ENCODE results near the gene SPTSSB.

The SPTSSB gene

GRCh38 chr3:161390200-161390599 lies 18.9 kb upstream of the SPTSSB start:
- DNase-seq, result no peak

DNA sequence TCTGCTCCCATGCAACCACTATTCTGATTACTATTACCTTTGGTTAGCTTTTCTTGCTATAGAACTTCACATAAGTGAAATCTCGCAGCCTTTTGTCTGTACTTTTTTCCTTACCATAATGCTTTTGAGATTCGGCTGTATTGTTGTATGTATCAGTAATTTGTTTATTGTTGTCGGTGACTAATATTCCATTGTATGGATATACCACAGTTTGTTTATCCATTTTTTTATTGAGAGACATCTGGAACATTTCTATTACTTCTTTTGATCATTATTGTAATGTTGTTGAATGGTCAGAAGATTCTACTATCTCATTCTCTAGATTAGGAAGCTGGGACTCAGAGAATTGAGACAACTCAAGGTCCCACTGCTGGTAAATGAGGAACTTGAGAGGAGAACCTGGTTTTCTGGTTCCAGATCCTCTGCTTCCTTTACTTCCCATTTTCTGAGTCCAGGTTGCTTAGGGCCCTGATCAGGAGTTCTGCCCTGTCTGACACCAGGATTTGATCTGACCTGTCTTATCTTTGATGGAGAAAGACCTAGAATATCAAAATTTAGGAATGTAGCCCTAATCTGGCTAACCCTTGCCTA lies 18.2 kb upstream of the SPTSSB start:
- DNase-seq, result no peak

DNA sequence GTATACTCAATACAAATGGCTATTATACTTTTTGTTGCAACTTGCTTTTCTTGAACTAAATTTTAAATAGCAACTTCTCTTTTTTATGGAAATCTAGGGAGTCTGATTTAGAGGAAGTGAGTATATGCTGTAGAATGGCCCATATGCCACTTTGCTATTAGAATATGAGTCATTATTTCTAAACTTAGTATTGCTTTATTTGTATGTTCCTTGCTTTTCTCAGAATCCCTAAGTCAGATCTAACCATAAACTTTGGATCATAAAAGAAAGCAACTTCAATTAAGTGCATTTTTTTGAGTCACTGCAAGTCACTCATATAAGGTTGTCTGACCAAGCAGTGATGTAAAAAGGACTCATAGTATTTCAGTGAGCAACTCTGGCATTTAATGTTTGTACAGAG lies 17.5 kb upstream of the SPTSSB start:
- DNase-seq, result no peak

DNA sequence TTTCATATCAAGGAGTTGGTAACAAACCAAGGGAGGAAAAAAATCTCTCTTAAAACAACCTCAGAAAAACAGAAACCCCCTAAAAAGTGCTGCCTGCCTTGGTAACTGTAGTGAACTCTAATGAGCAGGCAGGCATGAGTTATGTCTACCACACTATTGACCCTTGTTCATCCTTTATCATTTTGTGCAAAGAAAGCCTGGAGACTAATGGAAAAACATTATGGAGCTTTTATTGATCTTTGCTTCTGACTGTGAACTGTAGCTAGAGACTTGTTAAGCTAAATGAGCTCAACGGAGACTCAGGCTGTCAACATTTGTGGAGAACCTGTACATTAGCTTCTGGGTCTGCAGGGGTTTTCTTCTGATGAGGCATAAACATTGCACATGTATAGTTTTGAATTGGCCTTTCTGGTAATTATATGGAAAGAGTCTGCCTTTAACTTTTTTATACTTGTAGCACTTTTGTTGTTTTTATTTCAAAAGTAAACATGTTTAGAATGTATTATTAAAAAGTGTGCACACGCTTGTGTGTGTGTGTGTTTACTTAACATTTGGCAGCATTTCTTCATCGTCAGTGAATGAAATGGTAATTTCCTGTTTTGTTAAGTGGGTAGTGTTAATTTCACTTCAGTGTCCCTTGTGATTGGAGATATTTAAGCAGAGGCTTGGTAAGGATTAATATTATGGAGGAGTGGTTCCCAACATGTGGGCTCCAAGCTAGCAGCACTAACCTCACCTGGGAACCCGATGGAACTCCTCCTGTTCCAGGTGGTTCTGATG lies 15.9 kb upstream of the SPTSSB start:
- no peak for DNase-seq

GRCh38 chr3:161372321-161373260 lies 1.3 kb upstream of the SPTSSB start:
- peak; percentile 17 for DNase-seq

DNA sequence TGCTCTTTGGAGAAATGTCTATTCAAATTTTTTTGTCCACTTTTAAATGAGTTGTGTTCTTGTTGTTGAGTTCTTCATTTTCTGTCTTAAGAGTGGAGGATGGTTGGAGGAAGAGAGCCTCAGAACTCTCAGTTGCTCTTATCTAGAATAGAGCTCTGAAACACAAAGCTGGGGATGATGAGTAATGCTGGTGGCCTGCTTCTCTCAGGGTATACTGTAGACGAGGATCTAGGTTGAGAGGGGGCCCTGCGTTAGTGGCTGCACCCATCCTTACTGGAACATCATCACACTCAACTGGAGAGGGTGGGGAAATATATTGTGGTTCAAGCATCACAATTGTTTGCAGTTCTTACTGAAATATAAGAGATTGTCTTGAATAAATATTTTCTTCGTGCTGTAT lies 1.8 kb downstream of the SPTSSB start:
- DNase-seq, result no peak

DNA sequence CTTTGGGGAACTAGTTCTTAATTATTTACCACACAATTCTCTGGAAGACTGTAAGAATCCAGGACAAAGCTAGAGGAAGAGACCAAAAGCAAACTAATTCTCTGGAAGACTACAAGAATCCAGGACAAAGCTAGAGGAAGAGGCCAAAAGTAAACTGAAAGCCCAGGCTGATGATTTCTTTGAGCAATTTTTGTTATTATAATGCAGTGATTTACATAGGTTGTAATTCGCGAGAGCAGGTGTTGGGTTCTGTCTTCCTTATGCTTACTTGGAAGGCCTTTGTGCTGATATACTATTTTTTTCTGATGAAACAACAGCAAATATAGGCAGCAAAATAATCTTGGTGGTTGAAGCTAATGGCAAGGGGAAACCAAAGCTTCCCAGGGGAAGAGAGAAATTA lies 5.2 kb downstream of the SPTSSB start:
- DNase-seq, result no peak

GRCh38 chr3:161358488-161358887 lies 12.8 kb downstream of the SPTSSB start:
- DNase-seq, result no peak

- no peak for DNase-seq
Observed at GRCh38 chr3:161356287-161356686, 15.0 kb downstream of the SPTSSB start.

DNA sequence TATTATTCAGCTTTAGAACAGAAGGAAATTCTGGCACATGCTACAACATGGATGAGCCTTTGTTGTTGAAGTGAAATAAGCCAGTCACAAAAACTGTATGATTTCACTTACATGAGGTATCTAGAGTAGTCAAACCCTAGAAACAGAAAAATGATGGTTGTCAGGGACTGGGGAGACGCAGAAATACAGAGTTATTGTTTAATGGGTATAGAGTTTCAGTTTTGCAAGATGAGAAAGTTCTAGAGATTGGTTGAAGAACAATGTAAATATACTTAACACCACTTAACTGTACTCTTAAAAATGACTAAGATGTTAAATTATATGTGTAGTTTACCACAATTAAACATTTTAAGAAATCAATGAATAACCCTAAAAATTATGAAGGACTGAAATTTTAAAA lies 15.8 kb downstream of the SPTSSB start:
- no peak for DNase-seq

- no peak for DNase-seq
Observed at GRCh38 chr3:161354554-161354953, 16.8 kb downstream of the SPTSSB start.

- no peak for DNase-seq
Observed at GRCh38 chr3:161351330-161351729, 20.0 kb downstream of the SPTSSB start.

DNA sequence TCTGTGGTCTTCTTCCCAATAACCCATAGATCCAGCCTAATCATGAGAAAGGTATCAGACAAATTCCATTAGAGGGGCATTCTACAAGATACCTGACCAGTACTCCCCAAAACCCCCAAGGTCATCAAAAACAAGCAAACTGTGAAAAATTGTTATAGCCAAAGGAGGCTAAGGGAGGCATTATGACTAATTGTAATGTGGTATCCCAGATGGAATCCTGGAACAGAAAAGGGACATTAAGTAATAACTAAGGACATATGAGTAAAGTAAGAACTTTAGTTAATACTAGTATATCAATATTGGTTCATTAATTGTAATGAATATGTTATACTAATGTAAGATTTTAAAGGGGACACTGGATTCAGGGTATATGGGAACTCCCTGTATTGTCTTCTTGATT lies 20.4 kb downstream of the SPTSSB start:
- DNase-seq, result no peak

GRCh38 chr3:161349529-161350312 lies 21.6 kb downstream of the SPTSSB start:
- DNase-seq, result no peak

DNA sequence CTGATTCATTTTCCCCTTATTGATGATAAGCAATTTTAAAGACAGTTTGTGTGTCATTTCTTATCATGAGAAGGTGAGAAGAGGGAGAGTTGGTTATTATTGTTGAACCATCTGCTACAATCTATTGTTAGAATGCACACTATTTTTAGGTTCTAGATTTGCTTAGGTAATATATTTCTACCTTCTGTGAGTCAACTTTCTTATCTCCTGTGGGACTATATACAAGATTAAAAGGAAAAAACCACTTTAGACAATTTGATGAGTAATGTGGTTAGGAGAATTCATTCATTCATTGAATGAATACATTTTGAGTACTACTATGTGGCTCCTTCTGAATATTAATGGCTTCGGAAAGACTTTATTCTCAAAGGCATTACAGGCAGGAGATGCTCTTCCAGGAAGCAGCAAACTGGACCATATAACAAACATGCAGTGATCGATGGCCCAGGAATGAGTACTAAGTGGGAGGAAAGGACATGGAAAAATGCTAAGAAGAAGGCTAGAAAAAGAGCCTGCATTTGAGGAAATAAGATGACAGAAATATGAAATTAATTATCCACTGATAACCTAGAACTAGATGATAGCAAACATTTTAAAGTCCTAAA lies 22.4 kb downstream of the SPTSSB start:
- DNase-seq, result no peak

DNA sequence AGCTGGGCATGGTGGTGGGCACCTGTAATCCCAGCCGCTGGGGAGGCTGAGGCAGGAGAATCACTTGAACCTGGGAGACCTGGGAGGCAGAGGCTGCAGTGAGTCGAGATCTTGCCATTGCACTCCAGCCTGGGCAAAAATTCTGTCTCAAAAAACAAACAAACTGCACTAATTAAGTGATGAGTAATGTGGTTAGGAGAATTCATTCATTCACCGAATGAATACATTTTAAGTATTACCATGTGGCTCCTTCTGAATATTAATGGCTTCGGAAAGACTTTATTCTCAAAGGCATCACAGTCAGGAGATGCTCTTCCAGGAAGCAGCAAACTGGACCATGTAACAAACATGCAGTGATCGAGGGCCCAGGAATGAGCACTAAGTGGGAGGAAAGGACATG lies 23.6 kb downstream of the SPTSSB start:
- no peak for DNase-seq

GRCh38 chr3:161345023-161345422 lies 26.3 kb downstream of the SPTSSB start:
- DNase-seq, result no peak

DNA sequence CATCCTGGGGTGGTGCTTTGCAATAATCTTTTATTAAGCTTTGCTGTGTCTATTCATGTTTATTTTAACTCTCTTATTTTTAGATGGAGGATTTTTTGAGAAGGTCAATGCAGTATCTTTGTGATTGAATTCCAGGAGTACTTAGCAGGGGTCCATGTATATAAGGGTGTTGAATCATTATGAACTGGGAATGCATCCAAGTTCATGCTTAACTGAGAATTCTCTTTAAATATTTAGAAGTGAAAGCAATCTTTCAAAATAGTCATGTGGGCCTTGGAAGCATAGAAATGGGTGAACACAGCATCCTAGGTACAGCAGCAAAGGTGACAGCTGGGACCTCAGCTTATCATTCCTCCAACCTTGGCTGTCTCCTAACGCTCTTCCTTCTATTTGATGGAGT lies 27.3 kb downstream of the SPTSSB start:
- no peak for DNase-seq

GRCh38 chr3:161343540-161343939 lies 27.8 kb downstream of the SPTSSB start:
- DNase-seq, result no peak

DNA sequence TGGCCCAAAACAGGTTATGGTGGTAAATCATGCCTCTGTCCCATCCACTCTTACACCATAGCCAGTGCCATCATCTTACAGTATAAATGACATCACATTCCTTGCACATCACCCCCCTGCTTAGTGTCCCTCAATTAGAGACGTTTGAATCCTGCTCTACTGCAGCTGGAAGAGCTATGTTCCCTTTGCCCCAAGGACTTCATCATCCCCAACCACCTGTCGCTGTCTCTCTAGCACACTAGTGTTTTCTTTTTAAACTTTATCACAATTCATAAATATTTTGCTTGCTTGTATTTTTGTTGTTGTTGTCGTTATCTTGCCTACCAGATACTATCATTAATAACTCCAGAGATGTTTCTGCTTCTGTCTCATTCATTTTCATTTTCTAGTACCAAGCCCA lies 28.7 kb downstream of the SPTSSB start:
- no peak for DNase-seq

DNA sequence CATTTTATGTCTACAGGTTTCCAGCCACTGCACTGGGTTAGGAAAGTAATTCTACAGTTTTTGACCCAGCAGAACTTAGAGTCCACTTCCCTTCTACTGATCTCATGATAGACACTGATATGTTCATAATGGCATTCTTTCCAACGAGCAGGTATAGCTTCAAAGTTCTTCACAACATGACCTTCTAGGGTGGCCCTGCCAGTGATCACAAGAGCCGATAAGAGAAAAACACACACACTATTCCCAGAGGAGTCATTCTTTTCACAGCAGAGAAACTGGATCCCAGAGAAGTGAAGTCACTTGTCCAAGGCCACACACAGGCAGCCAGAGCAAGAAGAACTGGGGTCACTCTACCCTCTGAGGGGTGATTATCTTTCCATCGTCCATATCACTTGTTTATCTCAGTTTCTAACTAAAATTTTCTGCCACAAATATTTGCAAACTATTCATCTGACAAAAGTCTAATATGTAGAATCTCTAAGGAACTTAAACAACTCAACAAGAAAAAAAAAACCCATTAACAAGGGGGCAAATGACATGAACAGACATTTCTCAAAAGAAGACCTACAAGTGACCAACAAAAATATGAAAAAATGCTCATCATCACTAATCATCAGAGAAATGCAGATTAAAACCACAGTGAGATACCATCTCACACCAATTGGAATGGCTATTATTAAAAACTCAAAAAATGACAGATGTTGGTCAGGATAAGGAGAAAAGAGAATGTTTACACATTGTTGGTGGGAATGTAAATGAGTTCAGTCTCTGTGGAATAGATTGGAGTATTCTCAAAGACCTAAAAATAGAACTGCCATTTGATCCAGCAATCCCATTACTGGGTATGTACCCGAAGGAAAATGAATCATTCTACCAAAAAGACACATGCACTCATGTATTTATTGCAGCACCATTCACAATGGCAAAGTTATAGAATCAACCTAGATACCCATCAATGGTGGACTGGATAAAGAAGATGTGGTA lies 31.5 kb downstream of the SPTSSB start:
- no peak for DNase-seq
